H9 (cell line): Measurements from ENCODE around the gene RAB11FIP4. TPM values are rescaled to one million over a fixed set of nuclear protein-coding genes. Genes with fewer than 3 reads are reported as not detected.

Experiments
- DNase-seq: peaks from one replicate; pipeline ENCODE4 v3.0.0-alpha.2; 2017
- H2AFZ ChIP-seq: one replicate; pipeline ENCODE4 v1.6.1; 2013; ENCODE audit warnings: mild to moderate bottlenecking, low read length, control low read depth, moderate library complexity
- H2AK5ac ChIP-seq: 2 replicates; pipeline ENCODE4 v1.6.1; 2013; ENCODE audit warnings: low read length, control low read depth, mixed read lengths; ENCODE audit not compliant: insufficient read length
- H2BK120ac ChIP-seq: one replicate; pipeline ENCODE4 v1.6.1; 2013; ENCODE audit warnings: low read depth, mild to moderate bottlenecking, low read length, control low read depth, inconsistent platforms; ENCODE audit not compliant: poor library complexity, severe bottlenecking
- H2BK12ac ChIP-seq: 2 replicates; pipeline ENCODE4 v1.6.1; 2013; ENCODE audit warnings: low read length, control low read depth, mixed read lengths, low read depth; ENCODE audit not compliant: insufficient read length
- H2BK15ac ChIP-seq: 2 replicates; pipeline ENCODE4 v1.6.1; 2013; ENCODE audit warnings: low read depth, low read length, control low read depth
- H2BK20ac ChIP-seq: one replicate; pipeline ENCODE4 v1.6.1; 2013; ENCODE audit warnings: low read depth, mild to moderate bottlenecking, low read length, control low read depth, inconsistent platforms; ENCODE audit not compliant: poor library complexity, severe bottlenecking
- H2BK5ac ChIP-seq: 2 replicates; pipeline ENCODE4 v1.6.1; 2013; ENCODE audit warnings: low read length, control low read depth, mixed read lengths; ENCODE audit not compliant: insufficient read length
- H3K14ac ChIP-seq: 2 replicates; pipeline ENCODE4 v1.6.1; 2013; ENCODE audit warnings: low read length, control low read depth; ENCODE audit not compliant: insufficient read depth
- H3K18ac ChIP-seq: 2 replicates; pipeline ENCODE4 v1.6.1; 2013; ENCODE audit warnings: low read depth, mild to moderate bottlenecking, mixed read lengths, low read length, control low read depth; ENCODE audit not compliant: insufficient read length
- H3K23ac ChIP-seq: 2 replicates; pipeline ENCODE4 v1.6.1; 2013; ENCODE audit warnings: low read length, control low read depth, mixed read lengths, low read depth; ENCODE audit not compliant: insufficient read length
- H3K23me2 ChIP-seq: 2 replicates; pipeline ENCODE4 v1.6.1; 2013; ENCODE audit warnings: low read depth, mild to moderate bottlenecking, mixed read lengths, low read length, control low read depth; ENCODE audit not compliant: insufficient read length, poor library complexity, severe bottlenecking
- H3K27ac ChIP-seq: 2 replicates; pipeline ENCODE4 v1.5.1; 2013; ENCODE audit warnings: low read length, control low read depth, mixed read lengths, low read depth; ENCODE audit not compliant: insufficient read length
- H3K27me3 ChIP-seq: 2 replicates; pipeline ENCODE4 v1.6.1; 2013; ENCODE audit warnings: low read length, control low read depth, inconsistent platforms; ENCODE audit not compliant: insufficient read depth
- H3K4ac ChIP-seq: 2 replicates; pipeline ENCODE4 v1.6.1; 2013; ENCODE audit warnings: low read depth, mild to moderate bottlenecking, control low read depth, inconsistent platforms, low read length, moderate library complexity
- H3K4me1 ChIP-seq: 2 replicates; pipeline ENCODE4 v1.6.1; 2013; ENCODE audit warnings: low read length, control low read depth, inconsistent platforms; ENCODE audit not compliant: insufficient read depth
- H3K4me2 ChIP-seq: 2 replicates; pipeline ENCODE4 v1.6.1; 2013; ENCODE audit warnings: low read length, control low read depth, mixed read lengths; ENCODE audit not compliant: insufficient read length, insufficient read depth
- H3K56ac ChIP-seq: 2 replicates; pipeline ENCODE4 v1.6.1; 2013; ENCODE audit warnings: low read depth, mild to moderate bottlenecking, mixed read lengths, low read length, control low read depth; ENCODE audit not compliant: insufficient read length
- H3K79me1 ChIP-seq: 2 replicates; pipeline ENCODE4 v1.6.1; 2013; ENCODE audit warnings: low read depth, mild to moderate bottlenecking, moderate library complexity, low read length, control low read depth, inconsistent platforms; ENCODE audit not compliant: insufficient read depth, poor library complexity, severe bottlenecking
- H3K79me2 ChIP-seq: 2 replicates; pipeline ENCODE4 v1.6.1; 2013; ENCODE audit warnings: low read length, control low read depth, inconsistent platforms; ENCODE audit not compliant: insufficient read depth
- H3K9ac ChIP-seq: 2 replicates; pipeline ENCODE4 v1.6.1; 2013; ENCODE audit warnings: low read length, control low read depth, mixed read lengths; ENCODE audit not compliant: insufficient read length; ENCODE audit errors: extremely low read depth
- H3K9me3 ChIP-seq: one replicate; pipeline ENCODE4 v1.6.1; 2013; ENCODE audit warnings: low read depth, low read length, inconsistent platforms; ENCODE audit not compliant: control insufficient read depth
- H3T11ph ChIP-seq: one replicate; pipeline ENCODE4 v1.6.1; 2013; ENCODE audit warnings: mild to moderate bottlenecking, low read length, control low read depth, inconsistent platforms
- H4K20me1 ChIP-seq: one replicate; pipeline ENCODE4 v1.6.1; 2013; ENCODE audit not compliant: control insufficient read depth, insufficient read length, insufficient read depth
- H4K5ac ChIP-seq: 2 replicates; pipeline ENCODE4 v1.6.1; 2013; ENCODE audit warnings: low read depth, mild to moderate bottlenecking, mixed read lengths, low read length, control low read depth; ENCODE audit not compliant: insufficient read length
- H4K8ac ChIP-seq: replicated peaks from 2 replicates; pipeline ENCODE4 v1.6.1; 2013; ENCODE audit warnings: low read length, control low read depth, mixed read lengths, low read depth; ENCODE audit not compliant: insufficient read length
- H4K91ac ChIP-seq: 2 replicates; pipeline ENCODE4 v1.6.1; 2013; ENCODE audit warnings: low read depth, mild to moderate bottlenecking, moderate library complexity, mixed read lengths, low read length, control low read depth; ENCODE audit not compliant: insufficient read length
- H3K27ac Mint-ChIP-seq, 3 experiments: 2 replicates in 2 of 3; 3 replicates in 1 of 3; pipeline ENCODE4 v1.8.0; 2020 to 2021; ENCODE audit warnings: mixed read lengths in 3 of 3, mild to moderate bottlenecking in 1 of 3, moderate library complexity in 1 of 3
- H3K27me3 Mint-ChIP-seq: 2 replicates; pipeline ENCODE4 v1.8.0; 2021; ENCODE audit warnings: low read depth, mild to moderate bottlenecking, moderate library complexity, mixed read lengths
- H3K36me3 Mint-ChIP-seq, 3 experiments: 2 replicates in 2 of 3; 3 replicates in 1 of 3; pipeline ENCODE4 v1.8.0; 2020 to 2021; ENCODE audit warnings: low read depth in 3 of 3, mixed read lengths in 3 of 3; ENCODE audit not compliant: insufficient read depth in 1 of 3
- H3K4me1 Mint-ChIP-seq, 2 experiments: 2 replicates each; pipeline ENCODE4 v1.8.0; 2020; ENCODE audit warnings: mixed read lengths in 2 of 2
- H3K4me3 Mint-ChIP-seq, 2 experiments: 2 replicates in 1 of 2; 3 replicates in 1 of 2; pipeline ENCODE4 v1.8.0; 2020 to 2021; ENCODE audit warnings: mild to moderate bottlenecking in 2 of 2, mixed read lengths in 2 of 2, moderate library complexity in 1 of 2
- H3K9me3 Mint-ChIP-seq, 2 experiments: 2 replicates in 1 of 2; 3 replicates in 1 of 2; pipeline ENCODE4 v1.8.0; 2020; ENCODE audit warnings: mild to moderate bottlenecking in 2 of 2, mixed read lengths in 2 of 2, moderate library complexity in 1 of 2
- WGBS: extraction: QIAGEN DNeasy Blood & Tissue Kit; methylation state at CpG from one replicate; pipeline ENCODE4 v1.1.7; 2013; ENCODE audit warnings: missing lambda C conversion rate, low lambda C conversion rate, mixed read lengths; ENCODE audit not compliant: insufficient read length; ENCODE audit errors: extremely low coverage; 5-methylcytosine and 5-hydroxymethylcytosine counted together
- total RNA-seq: library from RNA; stranded (reverse); gene quantifications from 2 replicates; pipeline ENCODE4 v1.2.1, GENCODE V29; 2021
- TF ChIP-seq, protein P1 (sequence below): fragments of 200-600 bp; sonication (generic); conservative IDR thresholded peaks from 3 replicates; pipeline ENCODE4 v1.8.0; 2021; ENCODE audit warnings: antibody characterized with exemption, mild to moderate bottlenecking

The RAB11FIP4 gene
- total RNA-seq, 1 experiment from 2014 or later = 25.7 TPM

DNA sequence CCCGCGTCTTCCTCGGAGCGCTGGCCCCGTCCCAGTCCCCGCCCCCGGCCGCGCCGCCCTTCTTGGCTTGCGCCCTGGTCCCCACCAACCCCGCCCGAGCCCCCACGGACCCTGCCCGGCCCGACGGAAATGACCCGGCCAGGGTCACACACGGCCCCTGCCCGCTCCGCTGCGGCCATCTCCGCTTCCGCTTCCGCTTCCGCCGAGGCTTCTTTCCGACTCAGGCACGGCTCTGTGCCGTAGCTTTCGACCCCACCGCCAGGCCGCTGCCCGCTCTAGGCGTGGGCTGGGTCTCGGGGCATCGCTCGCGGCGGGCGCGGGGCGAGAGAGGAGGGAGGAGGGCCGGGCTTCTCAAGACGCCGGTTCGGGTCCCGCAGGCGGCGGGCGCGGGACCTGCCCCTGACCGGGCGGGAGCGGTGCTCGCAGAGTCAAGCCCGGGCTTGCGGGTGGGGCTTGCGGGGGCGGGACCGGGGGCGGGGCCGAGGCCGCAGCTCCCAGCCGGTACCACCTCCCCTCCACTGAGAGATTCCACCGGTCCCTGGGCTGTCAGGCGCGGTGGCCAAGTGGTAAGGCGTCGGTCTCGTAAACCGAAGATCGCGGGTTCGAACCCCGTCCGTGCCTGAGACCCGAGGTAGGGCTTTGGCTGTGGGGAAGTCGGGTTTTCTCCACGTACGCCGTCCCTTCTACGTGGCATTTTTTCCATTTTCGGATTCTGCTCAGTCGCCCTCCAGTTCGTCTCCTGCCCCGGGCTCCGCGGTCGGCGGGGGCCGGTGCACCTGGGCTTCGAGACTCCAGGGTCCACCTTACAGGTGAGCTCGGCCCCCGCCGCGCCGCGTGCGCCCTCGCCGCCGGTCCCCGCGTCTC is 158.3 kb downstream of the RAB11FIP4 start:
- Histone ChIP-seq H3K56ac (no peak overlapping the region), H3K4ac (no peak overlapping the region), H2BK20ac (no peak overlapping the region), H3T11ph (no peak overlapping the region), H4K8ac (no peak overlapping the region), H2AK5ac (no peak overlapping the region), H4K91ac (no peak overlapping the region), H3K9ac (no peak overlapping the region), H3K9me3 (no peaks in the 10 kb centered on the region), H2BK120ac (no peak overlapping the region), H2BK12ac (no peak overlapping the region), H3K23ac (no peak overlapping the region), H3K27ac (no peak overlapping the region), H3K4me2 (peak overlapping the region; percentile 84), H2AFZ (no peak overlapping the region), H3K23me2 (peaks cover 7% of the 10 kb centered on the region), H3K79me1 (no peaks in the 10 kb centered on the region), H3K14ac (no peak overlapping the region; the same call in 1 of the 2 replicates), H3K79me2 (no peaks in the 10 kb centered on the region), H2BK15ac (no peak overlapping the region), H4K20me1 (no peaks in the 10 kb centered on the region), H3K27me3 (no peaks in the 10 kb centered on the region), H3K4me1 (0 out of 2 replicates have a peak, but pooled peaks cover 2% of the 10 kb centered on the region), H3K18ac (peak overlapping the region; percentile 65), H4K5ac (no peak overlapping the region), H2BK5ac (no peak overlapping the region)
- Mint-ChIP-seq H3K9me3 (no peaks in the 10 kb centered on the region; a peak in 2 of 5 replicates), H3K27ac (no peak overlapping the region; a peak in 1 of 7 replicates), H3K27me3 (peaks cover 49% of the 10 kb centered on the region), H3K36me3 (peaks cover 0 to 2% (median 0%) of the 10 kb centered on the region in 3 experiments; a peak in 2 of 7 replicates), H3K4me1 (peaks cover 2 to 10% of the 10 kb centered on the region in 2 experiments; a peak in 1 of 4 replicates), H3K4me3 (peak overlapping the region; percentile 81 to 92)
- TF ChIP-seq, protein P1, sequence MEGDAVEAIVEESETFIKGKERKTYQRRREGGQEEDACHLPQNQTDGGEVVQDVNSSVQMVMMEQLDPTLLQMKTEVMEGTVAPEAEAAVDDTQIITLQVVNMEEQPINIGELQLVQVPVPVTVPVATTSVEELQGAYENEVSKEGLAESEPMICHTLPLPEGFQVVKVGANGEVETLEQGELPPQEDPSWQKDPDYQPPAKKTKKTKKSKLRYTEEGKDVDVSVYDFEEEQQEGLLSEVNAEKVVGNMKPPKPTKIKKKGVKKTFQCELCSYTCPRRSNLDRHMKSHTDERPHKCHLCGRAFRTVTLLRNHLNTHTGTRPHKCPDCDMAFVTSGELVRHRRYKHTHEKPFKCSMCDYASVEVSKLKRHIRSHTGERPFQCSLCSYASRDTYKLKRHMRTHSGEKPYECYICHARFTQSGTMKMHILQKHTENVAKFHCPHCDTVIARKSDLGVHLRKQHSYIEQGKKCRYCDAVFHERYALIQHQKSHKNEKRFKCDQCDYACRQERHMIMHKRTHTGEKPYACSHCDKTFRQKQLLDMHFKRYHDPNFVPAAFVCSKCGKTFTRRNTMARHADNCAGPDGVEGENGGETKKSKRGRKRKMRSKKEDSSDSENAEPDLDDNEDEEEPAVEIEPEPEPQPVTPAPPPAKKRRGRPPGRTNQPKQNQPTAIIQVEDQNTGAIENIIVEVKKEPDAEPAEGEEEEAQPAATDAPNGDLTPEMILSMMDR = no peak
- no CpG with 5 or more reads among the region's 105 CpGs for WGBS
- DNase-seq = peak; percentile 96
